Measurements from ENCODE around the gene CDH4. TPM values are rescaled to one million over a fixed set of nuclear protein-coding genes. Genes with fewer than 3 reads are reported as not detected.

CDH4 gene
- total and polyA plus RNA-seq, 9 of the 15 experiments (the other 6 are each of a cell fraction or from before 2014, with no cell fraction given) = 0.04 TPM; not detected in 8

DNA sequence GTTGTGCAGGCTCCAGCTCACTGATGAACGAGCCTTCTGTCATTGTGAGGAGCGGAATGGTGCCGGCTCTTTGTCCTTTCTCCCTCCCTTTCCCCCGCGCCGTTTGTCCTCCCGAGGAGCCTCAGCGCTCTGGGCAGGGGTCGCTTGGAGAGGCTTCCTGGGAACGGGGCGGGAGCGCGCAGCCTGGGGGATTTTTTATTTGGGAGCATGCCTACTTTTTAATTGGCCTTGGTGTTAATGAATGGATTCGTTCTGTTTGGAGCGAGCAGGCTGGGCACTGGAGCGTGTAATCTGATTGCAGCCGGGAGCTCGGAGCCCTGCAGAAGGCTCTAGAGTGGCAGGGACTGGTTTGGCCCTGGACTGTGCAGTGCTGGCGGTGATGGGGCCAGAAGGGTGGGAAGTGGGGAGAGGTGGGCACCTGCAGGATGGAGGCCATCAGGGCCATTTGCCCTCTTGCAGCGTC, 118.8 kb downstream of the CDH4 start:
- H3K9me3 ChIP-seq (replicated peaks; ENCODE audit: control insufficient read depth, insufficient read depth, low read depth, low read length) = no peaks in the 10 kb centered on the region
- no peaks in the 10 kb centered on the region for H3K4me1 ChIP-seq (replicated peaks in 1 of 2; ENCODE audit: control insufficient read depth in 2 of 2, insufficient read depth in 2 of 2, low read length in 2 of 2)
- BruUV-seq (replicated peaks) = no TSS peak
- H4K20me1 ChIP-seq (replicated peaks; ENCODE audit: control insufficient read depth, insufficient read depth, low read length) = no peaks in the 10 kb centered on the region
- H3K9me1 ChIP-seq (ENCODE audit: control insufficient read depth, insufficient read depth, low read length) = no peaks in the 10 kb centered on the region
- ChIA-PET CTCF (ENCODE audit: low intra/inter-chr PET ratio) (no interaction called here), POLR2A (interaction anchor here (0.7 kb wide), 1 partner anchor 212 kb away, joined by 3 read pairs; no protein-coding TSS in a partner anchor)
- ATAC-seq (no peak), DNase-seq (ENCODE audit: extremely low read depth in 1 of 4, low spot score in 3 of 4) (no peak), FAIRE-seq (no peak)
- no peak overlapping the region for H3K27ac ChIP-seq (ENCODE audit: extremely low read depth, low read depth, low read length)
- H3K4me3 ChIP-seq = no peak overlapping the region
- H3K79me2 ChIP-seq (ENCODE audit: control insufficient read depth, insufficient read depth, low read length) = no peaks in the 10 kb centered on the region
- no peak overlapping the region for H3K4me2 ChIP-seq (ENCODE audit: insufficient read depth, low read length)
- peaks cover 0 to 29% of the 10 kb centered on the region in 2 experiments; a peak in 3 of 5 replicates for H3K27me3 ChIP-seq (ENCODE audit: control insufficient read depth in 2 of 2, insufficient read depth in 2 of 2, low read length in 2 of 2)
- TF ChIP-seq HNRNPL (IDR thresholded peaks at IDR 0.05; ENCODE audit: low read depth, low read length) (no peak), FUS (optimal IDR thresholded peaks at IDR 0.05; ENCODE audit: low read depth, low read length) (no peak), HDAC6 (IDR thresholded peaks at IDR 0.05; ENCODE audit: low read depth, low read length) (no peak), EZH2 (IDR thresholded peaks at IDR 0.05; ENCODE audit: borderline replicate concordance, low read depth, low read length) (no peak), ZNF644 (tag; IDR thresholded peaks at IDR 0.05; ENCODE audit: low read depth) (no peak), ZNF780A (CRISPR knock-in tag; IDR thresholded peaks at IDR 0.05) (no peak), ZNF175 (CRISPR knock-in tag; IDR thresholded peaks at IDR 0.05; ENCODE audit: low read depth) (no peak), ZFP1 (CRISPR knock-in tag; IDR thresholded peaks at IDR 0.05) (no peak)
- TF ChIP-seq, protein P1, sequence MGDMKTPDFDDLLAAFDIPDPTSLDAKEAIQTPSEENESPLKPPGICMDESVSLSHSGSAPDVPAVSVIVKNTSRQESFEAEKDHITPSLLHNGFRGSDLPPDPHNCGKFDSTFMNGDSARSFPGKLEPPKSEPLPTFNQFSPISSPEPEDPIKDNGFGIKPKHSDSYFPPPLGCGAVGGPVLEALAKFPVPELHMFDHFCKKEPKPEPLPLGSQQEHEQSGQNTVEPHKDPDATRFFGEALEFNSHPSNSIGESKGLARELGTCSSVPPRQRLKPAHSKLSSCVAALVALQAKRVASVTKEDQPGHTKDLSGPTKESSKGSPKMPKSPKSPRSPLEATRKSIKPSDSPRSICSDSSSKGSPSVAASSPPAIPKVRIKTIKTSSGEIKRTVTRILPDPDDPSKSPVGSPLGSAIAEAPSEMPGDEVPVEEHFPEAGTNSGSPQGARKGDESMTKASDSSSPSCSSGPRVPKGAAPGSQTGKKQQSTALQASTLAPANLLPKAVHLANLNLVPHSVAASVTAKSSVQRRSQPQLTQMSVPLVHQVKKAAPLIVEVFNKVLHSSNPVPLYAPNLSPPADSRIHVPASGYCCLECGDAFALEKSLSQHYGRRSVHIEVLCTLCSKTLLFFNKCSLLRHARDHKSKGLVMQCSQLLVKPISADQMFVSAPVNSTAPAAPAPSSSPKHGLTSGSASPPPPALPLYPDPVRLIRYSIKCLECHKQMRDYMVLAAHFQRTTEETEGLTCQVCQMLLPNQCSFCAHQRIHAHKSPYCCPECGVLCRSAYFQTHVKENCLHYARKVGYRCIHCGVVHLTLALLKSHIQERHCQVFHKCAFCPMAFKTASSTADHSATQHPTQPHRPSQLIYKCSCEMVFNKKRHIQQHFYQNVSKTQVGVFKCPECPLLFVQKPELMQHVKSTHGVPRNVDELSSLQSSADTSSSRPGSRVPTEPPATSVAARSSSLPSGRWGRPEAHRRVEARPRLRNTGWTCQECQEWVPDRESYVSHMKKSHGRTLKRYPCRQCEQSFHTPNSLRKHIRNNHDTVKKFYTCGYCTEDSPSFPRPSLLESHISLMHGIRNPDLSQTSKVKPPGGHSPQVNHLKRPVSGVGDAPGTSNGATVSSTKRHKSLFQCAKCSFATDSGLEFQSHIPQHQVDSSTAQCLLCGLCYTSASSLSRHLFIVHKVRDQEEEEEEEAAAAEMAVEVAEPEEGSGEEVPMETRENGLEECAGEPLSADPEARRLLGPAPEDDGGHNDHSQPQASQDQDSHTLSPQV (IDR thresholded peaks at IDR 0.05) = no peak
- H3K36me3 ChIP-seq (ENCODE audit: control insufficient read depth, insufficient read depth, low read length) = no peaks in the 10 kb centered on the region
- WGBS (ENCODE audit: insufficient coverage, low coverage, missing lambda C conversion rate) = 1% methylated on average over 19 of the region's 20 CpGs
- intact Hi-C loops (cut with micrococcal nuclease) = no loop called here
- H2AFZ ChIP-seq (ENCODE audit: low read depth, low read length) = no peak overlapping the region
- H3K9ac ChIP-seq (ENCODE audit: insufficient read depth in 1 of 2, low read depth in 2 of 2, low read length in 2 of 2) = no peak overlapping the region; a peak in 1 of 4 replicates
- in situ Hi-C loops (cut with MboI) = no loop called here
